HG02623 (cell line): ENCODE data around the gene RASL12.

ENCODE experiments used
- ATAC-seq: cut with Tn5 transposase; IDR thresholded peaks from one replicate; pipeline ENCODE4 v1.9.1; 2021; ENCODE audit warnings: moderate library complexity; ENCODE audit not compliant: unreplicated experiment

Gene RASL12

DNA sequence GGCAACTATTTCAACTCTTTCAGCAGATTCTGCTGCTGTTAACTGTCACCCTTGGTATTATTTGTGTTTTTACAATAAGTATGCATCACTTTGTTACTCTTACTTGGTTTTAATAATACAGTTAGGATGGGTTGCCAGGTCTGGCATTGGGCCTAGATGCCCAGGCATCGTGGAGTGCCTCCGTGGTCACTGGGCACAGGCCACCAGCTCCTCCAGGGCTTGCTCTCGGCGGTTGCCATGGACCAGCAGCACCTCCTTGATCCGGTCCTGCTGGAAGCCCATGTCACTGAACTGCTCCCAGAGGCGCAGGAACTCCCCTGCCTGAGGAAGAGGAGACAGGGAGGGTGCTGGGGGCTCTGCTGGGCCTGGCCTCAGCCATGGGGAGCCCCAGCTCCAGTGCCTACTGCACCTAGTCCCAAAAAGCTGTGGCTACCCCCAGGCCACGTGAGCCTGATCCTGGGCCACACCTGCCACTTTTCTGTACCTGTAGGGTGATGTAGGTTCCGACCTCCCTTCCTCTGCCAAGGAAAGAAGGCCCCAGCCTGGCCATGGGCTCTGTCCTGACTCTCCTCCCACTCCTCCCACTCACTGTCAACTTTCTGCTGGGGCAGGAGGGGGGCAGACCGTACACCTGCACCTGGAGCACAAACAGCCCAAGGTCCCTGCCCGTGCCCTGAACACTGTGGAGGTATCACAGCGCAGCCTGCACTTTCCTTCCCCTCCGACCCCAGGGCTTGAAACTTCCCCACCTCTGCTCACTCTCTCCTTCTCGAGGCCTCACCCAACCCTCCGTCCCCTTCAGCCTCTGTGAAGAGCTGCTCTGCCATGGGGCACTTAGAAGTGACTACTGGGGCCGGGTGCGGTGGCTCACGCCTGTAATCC, 25.4 kb upstream of the RASL12 start:
- no peak for ATAC-seq

DNA sequence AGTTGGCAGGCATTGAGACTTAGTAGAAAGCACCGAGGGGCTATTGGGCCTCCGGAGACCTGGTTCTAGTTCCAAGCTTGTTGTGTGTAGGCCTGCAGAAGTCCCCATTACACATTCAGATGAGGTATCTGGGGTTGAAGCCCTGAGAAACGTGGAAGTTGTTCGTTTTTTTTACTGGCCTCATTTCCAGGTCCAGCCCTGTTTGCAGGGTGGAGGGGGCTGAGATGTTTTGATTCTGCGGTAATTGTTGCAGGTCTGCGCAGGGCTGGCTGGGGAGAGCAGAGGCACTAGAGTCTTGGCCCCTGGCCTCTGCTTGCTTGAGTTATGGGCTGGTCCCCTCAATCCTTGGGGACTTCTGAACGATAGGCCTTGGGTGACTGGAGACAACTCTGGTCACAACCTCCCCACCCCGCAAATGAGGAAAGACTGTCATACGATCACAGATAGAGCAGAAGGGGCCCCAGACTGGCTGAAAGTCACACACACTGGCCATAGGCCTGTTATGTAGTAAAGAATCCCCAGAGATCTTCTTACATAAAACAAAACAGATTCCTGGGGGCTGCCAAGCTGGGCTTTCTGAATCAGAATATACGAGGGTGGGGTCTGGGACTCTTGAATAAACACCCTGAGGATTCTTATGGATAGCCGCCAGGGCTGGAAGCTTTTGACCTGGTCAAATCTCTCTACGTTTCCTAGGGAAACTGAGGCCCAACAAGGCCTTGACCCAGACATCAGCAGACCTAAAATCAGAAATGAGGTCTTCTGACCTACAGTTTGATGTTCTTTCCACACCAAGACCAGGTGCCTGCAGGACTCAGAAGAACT, 24.4 kb upstream of the RASL12 start:
- ATAC-seq = no peak

DNA sequence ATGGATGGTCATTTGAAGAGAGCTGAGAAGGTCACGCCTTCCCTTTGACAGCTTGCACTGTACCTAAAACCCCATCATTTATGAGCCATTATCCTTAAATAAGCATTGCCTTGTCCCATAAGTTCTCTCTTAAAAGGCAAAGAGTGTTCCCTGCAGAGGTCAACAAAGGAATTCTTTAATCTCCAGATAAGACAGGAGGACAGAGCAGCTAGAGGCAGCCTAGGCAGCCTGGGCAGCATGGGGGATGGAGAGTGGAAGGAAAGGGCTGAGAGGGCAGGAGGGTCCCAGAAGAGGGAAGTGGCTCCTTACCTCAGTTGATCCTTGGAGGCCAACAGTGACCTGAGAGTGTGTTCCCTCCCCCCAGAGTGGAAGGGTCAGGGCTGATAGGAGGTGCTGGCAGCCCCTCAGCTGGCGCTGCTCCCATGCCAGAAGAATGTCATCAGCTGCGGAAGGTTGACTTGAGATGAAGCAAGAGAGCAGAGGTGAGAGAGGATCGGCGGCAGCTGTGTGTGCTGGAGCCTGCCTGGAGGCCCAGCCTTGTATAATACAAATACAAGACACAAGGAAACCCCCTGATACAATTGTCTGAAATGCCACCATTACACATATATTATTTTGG, 21.5 kb upstream of the RASL12 start:
- ATAC-seq = no peak

DNA sequence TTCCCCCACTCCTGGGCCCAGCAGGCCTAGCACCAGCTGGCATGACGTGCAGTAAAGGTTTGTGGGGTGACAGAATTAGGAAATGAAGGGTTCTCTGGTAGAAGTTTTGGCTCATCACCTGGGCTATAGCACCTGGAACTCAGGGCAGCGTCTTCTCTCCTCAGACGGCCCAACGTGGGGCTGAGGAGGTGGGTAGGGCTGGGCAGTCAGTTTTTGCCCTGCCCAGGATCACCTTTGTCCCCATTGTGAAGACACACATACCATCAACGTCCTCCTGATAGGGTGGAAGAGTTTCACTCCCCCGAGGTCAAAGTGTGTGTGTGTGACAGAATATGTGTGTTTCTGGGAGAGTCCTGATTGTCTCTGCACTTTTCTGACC, 20.8 kb upstream of the RASL12 start:
- no peak for ATAC-seq

DNA sequence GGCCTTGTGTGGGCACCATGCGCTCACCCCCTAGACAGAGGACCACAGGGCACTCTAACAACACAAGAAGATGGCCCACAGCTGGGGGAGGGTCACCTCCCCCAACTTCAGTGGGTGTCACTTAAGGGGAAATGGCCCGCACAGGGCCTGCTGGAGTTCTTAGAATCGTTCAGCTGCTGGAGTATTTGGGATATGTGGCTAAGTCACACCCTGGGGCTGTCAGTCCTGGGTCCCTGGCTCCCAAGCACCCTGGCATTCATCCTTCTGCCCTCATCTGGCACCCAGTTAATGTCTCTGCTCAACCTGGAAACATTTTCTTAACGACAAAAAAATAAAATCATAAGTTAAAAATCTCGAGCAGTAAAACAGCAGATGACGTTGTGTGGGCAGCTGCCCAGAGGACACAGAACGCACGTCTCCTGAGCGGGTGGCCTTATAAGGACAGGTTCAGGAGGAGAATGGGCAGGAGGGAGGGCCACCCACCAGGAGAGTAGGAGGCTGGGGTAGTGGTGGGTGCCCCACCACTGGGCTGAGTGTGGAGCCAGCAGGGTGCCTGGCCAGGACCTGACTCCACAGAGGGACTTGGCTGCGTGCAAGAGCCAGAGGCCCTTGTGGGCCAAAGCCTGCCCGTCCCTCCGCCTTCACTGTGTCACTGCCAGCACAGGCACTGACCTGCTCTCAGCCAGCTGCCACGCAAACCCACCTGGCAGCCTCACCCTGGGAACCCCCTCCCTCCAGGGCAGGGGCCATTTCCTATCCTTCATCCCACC, 20.3 kb upstream of the RASL12 start:
- ATAC-seq = no peak

DNA sequence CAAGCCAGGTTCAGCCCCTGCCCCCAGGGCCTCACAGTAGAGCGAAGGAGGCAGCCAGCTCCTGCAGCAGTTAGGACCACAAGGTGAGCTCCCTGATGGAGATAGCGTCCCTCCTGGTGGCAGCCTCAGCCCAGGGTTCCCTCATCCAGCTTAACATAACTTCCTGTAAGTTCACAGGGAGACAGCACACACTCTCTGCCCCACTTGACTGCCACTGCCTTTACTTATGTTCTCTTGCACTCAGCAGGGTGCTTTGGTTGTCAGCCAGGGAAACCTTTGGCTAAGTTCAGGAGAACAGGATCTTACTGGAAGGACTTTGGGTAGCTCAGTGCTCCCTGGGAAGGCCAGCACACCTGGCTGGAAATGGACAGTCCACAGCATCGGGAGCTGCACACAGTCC, 19.6 kb upstream of the RASL12 start:
- ATAC-seq = no peak

DNA sequence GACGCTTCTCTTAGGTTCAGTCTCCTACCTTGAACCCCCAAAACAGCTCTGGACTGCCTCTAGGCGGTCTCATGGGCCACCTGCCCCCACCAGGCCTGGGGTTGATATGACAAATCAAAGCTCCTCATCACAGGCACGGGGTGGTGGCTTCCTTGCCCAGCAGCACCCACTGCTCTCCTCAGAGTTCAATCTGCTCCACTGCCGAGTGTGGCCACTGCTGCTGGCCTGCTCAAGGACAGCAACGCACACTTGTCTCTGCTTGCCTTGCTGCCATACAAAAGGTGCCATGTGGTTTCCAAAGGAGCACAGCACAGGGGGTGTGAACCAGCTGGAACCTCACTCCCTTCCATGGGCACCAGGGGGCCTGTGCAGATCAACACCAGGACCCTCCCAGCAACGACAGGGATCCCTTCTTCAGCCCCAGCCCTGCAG, 18.9 kb upstream of the RASL12 start:
- ATAC-seq = no peak

DNA sequence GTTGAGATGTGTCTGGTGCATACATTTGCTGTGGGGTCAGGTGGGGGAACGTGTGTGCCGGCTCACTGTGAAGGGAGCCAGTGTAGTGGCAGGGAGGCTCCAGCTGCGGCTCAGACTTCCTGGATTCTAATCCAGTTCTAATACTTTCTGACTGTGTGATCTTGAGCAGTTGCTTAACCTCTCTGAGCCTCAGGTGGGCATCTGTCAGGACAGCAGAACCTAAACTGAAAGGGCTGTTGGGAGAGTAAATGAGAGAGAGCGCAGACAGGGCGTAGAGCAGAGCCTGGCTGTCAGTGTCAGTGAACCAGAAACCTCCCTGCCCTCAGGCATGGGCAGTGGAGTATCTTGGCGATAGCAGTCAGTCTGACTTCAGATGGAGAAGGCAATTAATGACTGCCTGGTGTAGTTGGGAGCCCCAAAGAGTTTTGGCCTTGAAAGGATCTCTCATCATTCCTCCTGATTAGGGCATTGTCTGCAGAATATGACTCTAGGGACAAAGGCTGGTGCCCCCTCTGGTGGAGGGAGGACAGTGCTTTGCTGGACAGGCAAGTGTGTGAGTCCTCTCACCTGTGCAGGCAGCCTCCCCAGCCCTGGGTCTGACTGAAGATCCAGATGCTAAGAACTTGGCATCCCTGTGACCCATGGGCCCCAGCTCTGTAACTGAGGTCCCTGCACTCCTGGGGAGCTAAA, 18.3 kb upstream of the RASL12 start:
- no peak for ATAC-seq

DNA sequence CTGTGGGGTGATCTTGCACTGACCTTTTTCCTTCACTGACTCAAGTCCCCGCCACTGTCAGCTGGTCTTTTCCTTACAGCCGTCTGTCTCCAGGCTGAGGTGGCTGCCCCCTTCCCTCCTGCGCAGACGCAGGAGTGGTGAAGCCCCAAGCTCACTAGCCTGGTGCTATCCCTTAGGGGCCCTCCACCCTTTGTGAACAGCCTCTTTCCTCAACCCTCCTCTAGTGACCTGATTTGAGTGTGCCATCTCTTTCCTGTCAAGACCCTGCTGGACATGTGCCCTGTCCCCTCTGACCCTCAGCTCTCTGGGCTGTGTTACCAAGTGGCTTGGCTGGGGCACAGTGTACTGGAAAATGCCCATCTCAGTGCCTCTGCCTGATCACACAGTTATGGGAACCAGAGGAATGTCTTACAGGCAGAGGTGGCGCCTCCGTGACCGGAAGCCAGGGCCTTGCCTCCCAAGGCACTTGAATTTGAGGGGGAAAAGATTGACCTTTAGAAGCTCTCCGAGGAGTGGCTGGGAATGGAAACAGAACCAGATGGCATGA, 17.5 kb upstream of the RASL12 start:
- ATAC-seq = no peak

DNA sequence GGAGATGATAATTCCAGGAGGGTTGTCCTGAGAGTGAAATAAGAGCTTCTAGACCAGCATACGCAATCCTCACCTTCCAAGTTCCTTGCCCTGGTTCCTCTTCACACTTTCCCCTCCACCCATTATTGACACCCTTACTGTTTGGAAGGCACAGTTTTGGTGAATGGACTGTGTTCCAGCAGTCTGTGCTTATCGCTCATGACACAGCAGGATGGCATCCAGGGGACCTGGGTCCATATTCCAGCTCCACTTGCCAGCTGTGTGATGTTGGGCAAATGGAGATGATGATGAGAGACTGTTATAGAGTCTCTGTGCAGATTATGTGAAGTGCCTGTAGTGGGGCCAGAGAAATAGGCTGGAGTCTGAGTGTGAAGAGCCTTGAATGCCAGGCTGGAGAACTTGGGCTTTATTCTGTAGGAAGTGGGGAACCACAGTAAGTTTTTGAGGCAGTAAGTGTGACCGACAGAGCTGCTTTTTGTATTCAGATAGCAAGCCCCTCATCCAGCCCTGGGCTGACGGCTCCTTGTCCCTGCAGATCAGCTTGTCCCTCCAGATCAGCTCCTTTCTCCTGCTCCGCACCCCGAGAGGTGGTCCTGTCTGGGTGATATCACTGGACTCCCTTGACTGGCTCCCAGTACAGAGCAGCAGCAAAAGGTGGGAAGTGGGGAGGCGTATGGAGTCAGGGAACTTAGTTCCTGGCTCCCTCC, 16.9 kb upstream of the RASL12 start:
- no peak for ATAC-seq

DNA sequence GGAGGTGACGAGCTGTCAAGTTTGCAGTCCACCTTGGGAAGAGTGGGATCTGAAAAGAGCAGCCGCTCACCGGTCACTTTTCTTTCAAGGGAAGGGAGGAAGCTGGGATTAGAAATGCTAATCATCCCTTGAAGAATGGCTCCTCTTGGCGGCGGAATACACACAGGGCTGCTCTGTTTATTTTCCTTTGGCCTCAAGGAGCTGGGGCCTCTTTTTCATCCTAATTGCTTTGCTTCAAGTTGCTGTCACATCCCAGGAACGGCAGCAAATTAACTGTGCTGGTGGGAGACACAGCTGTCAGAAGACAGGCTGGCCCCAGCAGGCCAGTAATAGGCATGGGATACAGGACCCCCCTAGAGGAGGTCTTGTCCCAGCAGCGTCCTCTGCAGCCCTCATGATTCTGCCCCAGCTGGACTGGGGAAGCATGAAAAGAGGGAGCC, 15.5 kb upstream of the RASL12 start:
- no peak for ATAC-seq

DNA sequence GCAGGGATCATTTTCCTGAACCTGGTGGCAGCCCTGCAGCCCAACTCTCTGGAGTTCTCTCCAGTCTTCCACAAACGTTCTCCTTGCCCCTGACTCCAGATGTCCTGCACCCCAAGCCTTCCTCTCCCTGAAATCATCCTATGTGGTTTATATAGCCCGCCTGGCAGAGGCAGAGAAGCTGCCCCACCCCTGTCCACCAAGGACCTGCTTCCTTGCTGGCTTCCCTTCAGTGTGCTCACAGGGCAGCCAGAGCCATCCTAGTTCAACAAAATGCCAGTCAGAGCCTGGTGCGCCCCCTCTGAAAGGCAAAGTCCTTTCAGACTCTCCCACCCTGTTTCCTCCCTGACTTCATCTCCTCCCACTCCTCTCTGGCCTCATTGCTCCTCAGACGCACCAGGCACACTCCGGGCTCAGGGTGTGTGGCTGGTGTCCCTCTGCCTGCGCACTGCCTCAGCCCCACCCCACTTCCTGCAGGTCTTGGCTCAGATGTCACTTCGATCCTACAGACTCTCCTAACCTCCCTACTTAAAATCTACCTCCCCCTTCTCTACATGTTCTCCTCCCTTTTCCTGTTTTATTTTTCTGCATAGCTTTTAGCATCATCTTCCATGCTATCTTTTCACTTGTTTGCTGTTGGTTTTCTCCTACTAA, 14.6 kb upstream of the RASL12 start:
- no peak for ATAC-seq

DNA sequence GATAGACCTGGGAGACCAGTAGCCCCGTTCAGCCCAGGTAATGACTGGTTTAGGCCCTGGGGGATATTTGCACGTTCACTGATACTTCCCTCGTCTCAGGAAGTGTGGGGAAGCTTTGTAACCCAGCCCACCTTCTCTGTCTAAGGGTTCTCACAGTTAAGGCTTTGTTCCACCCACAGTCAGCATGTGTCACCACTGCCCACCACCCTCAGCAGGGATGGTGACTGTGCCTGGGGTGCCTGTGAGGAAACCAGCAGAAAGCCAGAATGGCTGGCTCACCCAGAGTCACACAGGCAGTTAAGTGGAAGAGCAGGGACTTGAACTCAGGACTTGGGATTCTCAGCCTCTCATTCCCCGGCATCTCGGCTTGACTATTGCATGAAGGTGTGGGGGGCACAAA, 14.0 kb upstream of the RASL12 start:
- no peak for ATAC-seq

DNA sequence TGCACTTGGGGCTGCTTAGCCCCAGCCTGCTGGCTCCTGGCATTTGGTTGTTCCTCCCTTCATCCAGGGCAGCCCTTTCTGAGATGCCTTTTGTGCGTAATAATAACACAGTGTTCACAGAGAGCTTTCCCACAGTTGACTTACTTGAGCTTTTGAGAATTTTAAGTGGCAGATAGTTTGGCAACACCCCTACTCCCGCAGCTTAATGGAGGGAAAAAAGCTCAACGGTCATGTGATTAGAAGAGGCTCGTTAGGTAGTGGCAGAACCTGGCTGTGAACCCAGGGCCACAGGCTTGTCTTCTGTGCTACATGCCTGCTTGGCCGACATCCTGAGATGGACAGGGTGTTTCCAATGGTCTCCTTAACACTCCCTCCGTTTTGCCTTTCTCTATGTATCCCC, 13.5 kb upstream of the RASL12 start:
- no peak for ATAC-seq

DNA sequence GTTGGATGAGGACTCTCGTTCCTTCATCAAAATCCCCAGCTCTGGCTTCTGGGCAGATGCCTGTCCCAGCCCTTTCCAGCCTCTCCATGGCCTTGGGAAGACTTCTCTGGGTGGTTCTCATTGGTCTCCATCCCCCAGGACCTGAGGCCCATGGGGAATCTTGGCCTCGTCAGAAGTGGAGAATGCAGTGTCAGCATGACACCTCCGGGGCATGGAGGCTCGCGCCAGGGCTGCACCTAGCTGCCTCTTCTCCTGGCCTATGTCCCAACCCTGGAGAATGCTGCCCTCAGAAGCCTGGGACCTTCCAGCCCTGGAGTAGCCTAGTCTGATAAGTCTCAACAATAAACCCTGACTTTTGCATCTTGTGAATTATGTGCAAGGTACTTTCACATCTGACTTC, 11.8 kb upstream of the RASL12 start:
- ATAC-seq = no peak

DNA sequence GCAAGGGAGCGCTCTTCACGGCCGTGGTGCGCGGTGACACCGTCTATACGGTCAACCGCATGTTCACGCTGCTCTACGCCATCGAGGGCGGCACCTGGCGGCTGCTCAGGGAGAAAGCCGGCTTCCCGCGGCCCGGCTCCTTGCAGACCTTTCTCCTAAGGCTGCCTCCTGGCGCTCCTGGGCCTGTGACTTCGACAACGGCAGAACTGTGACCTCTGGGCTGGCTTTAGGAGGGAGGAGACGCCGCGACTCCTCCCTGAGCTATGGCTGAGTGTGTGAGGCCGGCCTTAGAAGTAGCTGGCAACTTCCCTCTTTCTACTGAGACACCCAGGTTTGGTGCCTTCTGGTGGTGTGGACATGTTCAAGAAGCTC, 10.2 kb upstream of the RASL12 start:
- no peak for ATAC-seq

DNA sequence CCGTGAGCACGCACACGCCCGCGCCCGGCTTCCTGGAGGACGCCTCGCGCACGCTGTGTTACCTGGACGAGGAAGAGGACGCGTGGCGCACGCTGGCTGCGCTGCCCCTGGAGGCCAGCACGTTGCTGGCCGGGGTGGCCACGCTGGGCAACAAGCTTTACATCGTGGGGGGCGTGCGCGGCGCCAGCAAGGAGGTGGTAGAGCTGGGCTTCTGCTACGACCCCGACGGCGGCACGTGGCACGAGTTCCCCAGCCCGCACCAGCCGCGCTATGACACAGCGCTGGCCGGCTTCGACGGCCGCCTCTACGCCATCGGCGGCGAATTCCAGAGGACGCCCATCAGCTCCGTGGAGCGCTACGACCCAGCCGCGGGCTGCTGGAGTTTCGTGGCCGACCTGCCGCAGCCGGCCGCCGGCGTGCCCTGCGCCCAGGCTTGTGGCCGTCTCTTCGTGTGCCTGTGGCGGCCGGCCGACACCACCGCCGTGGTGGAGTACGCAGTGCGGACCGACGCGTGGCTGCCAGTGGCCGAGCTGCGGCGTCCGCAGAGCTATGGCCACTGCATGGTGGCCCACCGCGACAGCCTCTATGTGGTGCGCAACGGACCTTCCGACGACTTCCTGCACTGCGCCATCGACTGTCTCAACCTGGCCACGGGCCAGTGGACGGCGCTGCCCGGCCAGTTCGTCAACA, 9.6 kb upstream of the RASL12 start:
- ATAC-seq = no peak

DNA sequence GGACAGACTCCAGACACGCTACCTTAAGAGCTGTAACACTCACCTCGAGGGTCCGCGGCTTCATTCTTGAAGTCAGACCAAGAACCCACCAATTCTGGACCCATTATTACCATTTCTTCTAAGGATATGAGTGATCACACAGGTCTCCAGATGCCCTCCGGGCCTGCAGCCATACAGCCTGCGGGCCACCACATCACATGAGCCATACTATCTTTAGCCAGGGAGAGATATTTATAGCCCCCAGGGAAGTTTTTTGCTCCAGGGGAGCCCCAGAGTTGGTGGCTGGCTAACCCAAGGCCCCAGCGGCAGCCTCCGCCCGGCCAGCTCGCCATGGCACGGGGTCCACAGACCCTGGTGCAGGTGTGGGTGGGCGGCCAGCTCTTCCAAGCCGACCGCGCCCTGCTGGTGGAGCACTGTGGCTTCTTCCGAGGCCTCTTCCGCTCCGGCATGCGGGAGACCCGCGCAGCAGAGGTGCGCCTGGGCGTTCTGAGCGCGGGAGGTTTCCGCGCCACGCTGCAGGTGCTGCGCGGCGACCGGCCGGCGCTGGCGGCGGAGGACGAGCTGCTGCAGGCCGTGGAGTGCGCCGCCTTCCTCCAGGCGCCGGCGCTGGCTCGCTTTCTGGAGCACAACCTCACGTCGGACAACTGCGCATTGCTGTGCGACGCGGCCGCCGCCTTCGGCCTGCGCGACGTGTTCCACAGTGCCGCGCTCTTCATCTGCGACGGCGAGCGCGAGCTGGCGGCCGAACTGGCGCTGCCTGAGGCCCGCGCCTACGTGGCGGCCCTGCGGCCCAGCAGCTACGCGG, 8.9 kb upstream of the RASL12 start, which contains the start of gene KBTBD13:
KBTBD13 (plus strand) TSS at position 261 of the 805 bp plus-strand sequence; CDS start at position 331, 70 bp downstream.
- no peak for ATAC-seq
